HCT116 (cell line): Measurements from ENCODE around the gene SCRN2. TPM values are rescaled to one million over a fixed set of nuclear protein-coding genes. Genes with fewer than 3 reads are reported as not detected.

ENCODE experiments used
- ATAC-seq: fragments of 200-7000 bp; cut with Tn5 transposase; 2 replicates; pipeline ENCODE4 v1.9.1; 2020; ENCODE audit warnings: mild to moderate bottlenecking, moderate library complexity
- BruUV-seq: library from RNA; stranded (reverse); fragments of 400-500 nt; replicated peaks from 2 replicates; lab custom pipeline; 2021; lab: Mats Ljungman, UMichigan
- CTCF ChIA-PET: fragments of 300-600 bp; sonication (Branson Sonifier 250); formaldehyde crosslinking; loops from one replicate; lab custom pipeline; 2021; ENCODE audit warnings: antibody characterized with exemption; lab: Charles Lee
- POLR2A ChIA-PET: fragments of 300-600, 350-600 bp; sonication (Branson Sonifier 250); formaldehyde crosslinking; loops from one replicate; lab custom pipeline; 2021; ENCODE audit warnings: antibody characterized with exemption; lab: Charles Lee
- RAD21 ChIA-PET, 2 experiments: fragments of 300-600 bp; sonication (Branson Sonifier 250); formaldehyde crosslinking; loops; one replicate each; lab custom pipeline; 2023; ENCODE audit warnings: low total read pairs in 2 of 2; ENCODE audit not compliant: uncharacterized antibody in 2 of 2, unreplicated experiment in 2 of 2, low non-redundant PET in 1 of 2; lab: Charles Lee
- DNase-seq: peaks from one replicate; pipeline ENCODE4 v3.0.0-alpha.2; 2010; ENCODE audit warnings: low read depth, low spot score
- H2AFZ ChIP-seq: fragments of 200-600 bp; shearing (Covaris generic), sonication (generic); 2 replicates; pipeline ENCODE4 v1.6.1; 2017; ENCODE audit warnings: low read depth, mixed run types, mixed read lengths, antibody characterized with exemption, low read length; ENCODE audit not compliant: poor library complexity, severe bottlenecking
- H3K27ac ChIP-seq: 2 replicates; pipeline ENCODE4 v1.5.1; 2012; ENCODE audit warnings: low read depth, low read length
- H3K27me3 ChIP-seq: fragments of 200-600 bp; sonication (generic); 2 replicates; pipeline ENCODE4 v1.6.1; 2016; ENCODE audit warnings: mixed run types, low read length, mixed read lengths; ENCODE audit not compliant: insufficient read depth
- H3K36me3 ChIP-seq, 2 experiments: fragments of 200-500 bp in 1 of 2; fragments of 200-600 bp in 1 of 2; sonication (Bioruptor generic) in 1 of 2; sonication (generic) in 1 of 2; 2 replicates each; pipeline versions ENCODE4 v1.5.1 to v1.6.1; 2014 to 2016; ENCODE audit warnings: low read length in 2 of 2, inconsistent platforms in 1 of 2, mixed read lengths in 1 of 2, mixed run types in 1 of 2; ENCODE audit not compliant: insufficient read depth in 2 of 2, control insufficient read depth in 1 of 2
- H3K4me1 ChIP-seq, 2 experiments: fragments of 200-600 bp in 1 of 2; sonication (generic) in 1 of 2; 2 replicates each; pipeline versions ENCODE4 v1.5.1 to v1.6.1; 2012 to 2017; ENCODE audit warnings: low read length in 2 of 2, inconsistent platforms in 1 of 2, mild to moderate bottlenecking in 1 of 2, mixed read lengths in 1 of 2, mixed run types in 1 of 2, moderate library complexity in 1 of 2; ENCODE audit not compliant: insufficient read depth in 2 of 2, control insufficient read depth in 1 of 2
- H3K4me2 ChIP-seq: fragments of 200-600 bp; sonication (generic); 2 replicates; pipeline ENCODE4 v1.6.1; 2017; ENCODE audit warnings: mixed run types, low read length, mixed read lengths
- H3K4me3 ChIP-seq, 2 experiments: fragments of 200-600 bp in 1 of 2; sonication (generic) in 1 of 2; replicated peaks in 1 of 2; 2 replicates each; pipeline ENCODE4 v1.5.1; 2011 to 2016; ENCODE audit warnings: low read length in 2 of 2, control low read depth in 1 of 2, low read depth in 1 of 2, mild to moderate bottlenecking in 1 of 2, mixed read lengths in 1 of 2, mixed run types in 1 of 2
- H3K79me2 ChIP-seq: fragments of 200-600 bp; sonication (generic); 2 replicates; pipeline ENCODE4 v1.6.1; 2017; ENCODE audit warnings: mild to moderate bottlenecking, mixed run types, low read length, moderate library complexity, mixed read lengths; ENCODE audit not compliant: insufficient read depth
- H3K9ac ChIP-seq: fragments of 200-600 bp; sonication (generic); 2 replicates; pipeline ENCODE4 v1.6.1; 2016; ENCODE audit warnings: low read length, mixed read lengths
- H3K9me2 ChIP-seq: fragments of 200-600 bp; sonication (generic), shearing (Covaris generic); 2 replicates; pipeline ENCODE4 v1.6.1; 2017; ENCODE audit warnings: mixed run types, mild to moderate bottlenecking, moderate library complexity; ENCODE audit not compliant: insufficient read depth
- H3K9me3 ChIP-seq, 2 experiments: fragments of 200-500 bp in 1 of 2; fragments of 200-600 bp in 1 of 2; sonication (Bioruptor generic) in 1 of 2; sonication (generic) in 1 of 2; 2 replicates each; pipeline ENCODE4 v1.6.1; 2014 to 2017; ENCODE audit warnings: low read length in 2 of 2, mixed read lengths in 2 of 2, inconsistent platforms in 1 of 2, low read depth in 1 of 2, mild to moderate bottlenecking in 1 of 2, mixed run types in 1 of 2, moderate library complexity in 1 of 2; ENCODE audit not compliant: control insufficient read depth in 1 of 2, insufficient read depth in 1 of 2
- H4K20me1 ChIP-seq: fragments of 200-600 bp; sonication (generic), shearing (Covaris generic); 2 replicates; pipeline ENCODE4 v1.6.1; 2017; ENCODE audit warnings: mixed run types, mild to moderate bottlenecking, moderate library complexity; ENCODE audit not compliant: insufficient read depth
- ATF3 ChIP-seq: IDR thresholded peaks from 2 replicates; pipeline ENCODE4 v1.6.1; 2012
- CTCF ChIP-seq, 3 experiments: fragments of 200-600 bp in 1 of 3; sonication (generic) in 1 of 3; IDR thresholded peaks in 2 of 3; conservative IDR thresholded peaks in 1 of 3; 2 replicates each; pipeline ENCODE4 v1.5.1; 2012 to 2017; ENCODE audit warnings: low read depth in 2 of 3, low read length in 2 of 3, antibody characterized with exemption in 1 of 3, borderline replicate concordance in 1 of 3, control low read depth in 1 of 3, mild to moderate bottlenecking in 1 of 3, mixed read lengths in 1 of 3, mixed run types in 1 of 3, moderate library complexity in 1 of 3; ENCODE audit not compliant: insufficient read depth in 1 of 3
- EGR1 ChIP-seq: IDR thresholded peaks from 2 replicates; pipeline ENCODE4 v1.6.1; 2012; ENCODE audit warnings: low read depth
- ELF1 ChIP-seq: IDR thresholded peaks from 2 replicates; pipeline ENCODE4 v1.6.1; 2012; ENCODE audit warnings: low read depth, borderline replicate concordance
- JUND ChIP-seq: IDR thresholded peaks from 2 replicates; pipeline ENCODE4 v1.6.1; 2012
- MAX ChIP-seq: IDR thresholded peaks from 2 replicates; pipeline ENCODE4 v1.6.1; 2012
- POLR2A ChIP-seq: IDR thresholded peaks from 2 replicates; pipeline ENCODE4 v1.7.0; 2011; ENCODE audit warnings: borderline replicate concordance; ENCODE audit not compliant: insufficient read depth, insufficient read length; ENCODE audit errors: extremely low read depth
- POLR2AphosphoS5 ChIP-seq: IDR thresholded peaks from 2 replicates; pipeline ENCODE4 v1.6.1; 2011; ENCODE audit warnings: mild to moderate bottlenecking, low read depth, low read length, moderate library complexity
- RAD21 ChIP-seq: IDR thresholded peaks from 2 replicates; pipeline ENCODE4 v1.6.1; 2012; ENCODE audit warnings: low read depth, mild to moderate bottlenecking
- REST ChIP-seq: IDR thresholded peaks from 2 replicates; pipeline ENCODE4 v1.6.1; 2012; ENCODE audit warnings: low read depth
- SIN3A ChIP-seq: IDR thresholded peaks from 2 replicates; pipeline ENCODE4 v1.6.1; 2012; ENCODE audit warnings: low read depth
- SRF ChIP-seq: IDR thresholded peaks from 2 replicates; pipeline ENCODE4 v1.6.1; 2012; ENCODE audit warnings: low read depth
- TCF7L2 ChIP-seq: IDR thresholded peaks from 2 replicates; pipeline ENCODE4 v1.7.0; 2011; ENCODE audit warnings: borderline replicate concordance, inconsistent platforms; ENCODE audit not compliant: insufficient read depth, insufficient read length; ENCODE audit errors: extremely low read depth
- YY1 ChIP-seq: IDR thresholded peaks from 2 replicates; pipeline ENCODE4 v1.6.1; 2011; ENCODE audit warnings: low read length, low read depth, moderate library complexity, mild to moderate bottlenecking; ENCODE audit not compliant: insufficient replicate concordance; ENCODE audit errors: extremely low read depth
- ZFX ChIP-seq: fragments of 450-650 bp; IDR thresholded peaks from 2 replicates; pipeline ENCODE4 v1.6.1; 2017
- ZNF274 ChIP-seq: fragments of 200-500 bp; sonication (Bioruptor generic); IDR thresholded peaks from 2 replicates; pipeline ENCODE4 v1.6.1; 2014; ENCODE audit warnings: mild to moderate bottlenecking, low read depth, low read length, inconsistent platforms
- intact Hi-C: fragments of 100-400 bp; cut with micrococcal nuclease; formaldehyde crosslinking; loops from 2 replicates; pipeline ENCODE4 v1.10.0; 2022
- total RNA-seq: library from RNA; stranded (reverse); gene quantifications from one replicate; pipeline ENCODE4 v1.2.1, GENCODE V29; 2021; ENCODE audit not compliant: unreplicated experiment

SCRN2 gene
- total RNA-seq, 1 experiment from 2014 or later, result 53.2 TPM

- TF ChIP-seq REST (no peak), ZNF274 (no peak), ZFX (no peak), SRF (no peak), RAD21 (no peak), TCF7L2 (no peak), CTCF (IDR thresholded peaks at IDR 0.05 in 2 of 3, conservative IDR thresholded peaks at IDR 0.05 in 1 of 3; ENCODE audit: borderline replicate concordance in 1 of 3, insufficient read depth in 1 of 3, low read depth in 2 of 3, low read length in 2 of 3) (no peak), JUND (no peak), POLR2AphosphoS5 (no peak)
Measured at GRCh38 chr17:47855737-47856136, 14.7 kb upstream of the SCRN2 start (continued).

- Histone ChIP-seq H3K36me3 (no peaks in the 10 kb centered on the region), H3K9me2 (no peaks in the 10 kb centered on the region), H3K27me3 (peaks cover 13% of the 10 kb centered on the region; the same call in 1 of the 2 replicates), H3K27ac (no peak overlapping the region), H3K4me2 (no peak overlapping the region), H2AFZ (no peak overlapping the region), H3K4me3 (no peak overlapping the region), H4K20me1 (no peaks in the 10 kb centered on the region), H3K9ac (no peak overlapping the region), H3K79me2 (peaks cover 21% of the 10 kb centered on the region; the same call in 1 of the 2 replicates), H3K4me1 (peaks cover 13 to 28% of the 10 kb centered on the region in 2 experiments), H3K9me3 (no peaks in the 10 kb centered on the region)
- ChIA-PET POLR2A (interaction anchor here (1.1 to 1.5 kb wide), 2 partner anchors 9 to 11 kb away, joined by 3 read pairs; no protein-coding TSS in a partner anchor), RAD21 (no interaction called here), CTCF (no interaction called here)
- BruUV-seq, result no TSS peak
- DNase-seq (no peak), ATAC-seq (no peak)
- intact Hi-C loops, result no loop called here
- TF ChIP-seq SIN3A (no peak), ZFX (no peak), YY1 (no peak), JUND (no peak), POLR2A (no peak), SRF (no peak), EGR1 (no peak), TCF7L2 (no peak), ATF3 (no peak), ELF1 (no peak), REST (no peak), MAX (no peak)
Measured at GRCh38 chr17:47853616-47854015, 12.5 kb upstream of the SCRN2 start.
